Measurements from ENCODE around the gene FASTK. TPM values are rescaled to one million over a fixed set of nuclear protein-coding genes. Genes with fewer than 3 reads are reported as not detected.

Gene FASTK
- total and polyA plus RNA-seq, 10 donors = 72.9 to 183 (median 85.5) TPM

GRCh38 chr7:151128716-151129115, 48.1 kb upstream of the FASTK start:
- TF ChIP-seq, protein P1, sequence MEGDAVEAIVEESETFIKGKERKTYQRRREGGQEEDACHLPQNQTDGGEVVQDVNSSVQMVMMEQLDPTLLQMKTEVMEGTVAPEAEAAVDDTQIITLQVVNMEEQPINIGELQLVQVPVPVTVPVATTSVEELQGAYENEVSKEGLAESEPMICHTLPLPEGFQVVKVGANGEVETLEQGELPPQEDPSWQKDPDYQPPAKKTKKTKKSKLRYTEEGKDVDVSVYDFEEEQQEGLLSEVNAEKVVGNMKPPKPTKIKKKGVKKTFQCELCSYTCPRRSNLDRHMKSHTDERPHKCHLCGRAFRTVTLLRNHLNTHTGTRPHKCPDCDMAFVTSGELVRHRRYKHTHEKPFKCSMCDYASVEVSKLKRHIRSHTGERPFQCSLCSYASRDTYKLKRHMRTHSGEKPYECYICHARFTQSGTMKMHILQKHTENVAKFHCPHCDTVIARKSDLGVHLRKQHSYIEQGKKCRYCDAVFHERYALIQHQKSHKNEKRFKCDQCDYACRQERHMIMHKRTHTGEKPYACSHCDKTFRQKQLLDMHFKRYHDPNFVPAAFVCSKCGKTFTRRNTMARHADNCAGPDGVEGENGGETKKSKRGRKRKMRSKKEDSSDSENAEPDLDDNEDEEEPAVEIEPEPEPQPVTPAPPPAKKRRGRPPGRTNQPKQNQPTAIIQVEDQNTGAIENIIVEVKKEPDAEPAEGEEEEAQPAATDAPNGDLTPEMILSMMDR (IDR thresholded peaks at IDR 0.05 in 8 of 11, conservative IDR thresholded peaks at IDR 0.05 in 3 of 11) = no peak
- TF ChIP-seq POLR2AphosphoS5 (IDR thresholded peaks at IDR 0.05) (no peak), POLR2A (IDR thresholded peaks at IDR 0.05) (no peak)
- no peak overlapping the region for H3K27ac ChIP-seq
- no peak overlapping the region for H3K4me3 ChIP-seq
- no peaks in the 10 kb centered on the region for H3K27me3 ChIP-seq (replicated peaks in 1 of 7)
- WGBS, 5 donors = 90 to 96% (median 93%) methylated on average over 6 to 8 of the region's 8 CpGs
- peaks cover 0 to 10% (median 2%) of the 10 kb centered on the region in 6 donors for H3K4me1 ChIP-seq
- no peak for DNase-seq
- peaks cover 0 to 94% (median 44%) of the 10 kb centered on the region in 6 donors for H3K36me3 ChIP-seq
- no peaks in the 10 kb centered on the region for H3K9me3 ChIP-seq
- intact Hi-C loops (cut with DNase I; ENCODE audit: low total_unique reads) = loop anchor here (5.0 to 10.0 kb wide), 2 partner anchors 44 to 176 kb away; no protein-coding TSS in a partner anchor

GRCh38 chr7:151128144-151128543, 47.5 kb upstream of the FASTK start:
- Histone ChIP-seq H3K36me3 (peaks cover 0 to 94% (median 42%) of the 10 kb centered on the region in 6 donors), H3K27ac (no peak overlapping the region), H3K4me1 (peaks cover 0 to 10% (median 3%) of the 10 kb centered on the region in 6 donors), H3K9me3 (no peaks in the 10 kb centered on the region), H3K4me3 (no peak overlapping the region), H3K27me3 (replicated peaks in 1 of 7) (no peaks in the 10 kb centered on the region)
- 81 to 91% (median 83%) methylated on average over 14 of the region's 14 CpGs for WGBS, 5 donors
- intact Hi-C loops (cut with DNase I; ENCODE audit: low total_unique reads) = loop anchor here (5.0 to 10.0 kb wide), 2 partner anchors 44 to 177 kb away; no protein-coding TSS in a partner anchor
- DNase-seq = no peak
- TF ChIP-seq POLR2A (IDR thresholded peaks at IDR 0.05) = no peak
- no peak for TF ChIP-seq POLR2AphosphoS5 (IDR thresholded peaks at IDR 0.05)
- TF ChIP-seq, protein P1 (IDR thresholded peaks at IDR 0.05 in 8 of 11, conservative IDR thresholded peaks at IDR 0.05 in 3 of 11) = no peak

GRCh38 chr7:151126491-151127137, 46.0 kb upstream of the FASTK start:
- Histone ChIP-seq H3K27ac (no peak overlapping the region), H3K4me3 (no peak overlapping the region), H3K4me1 (peaks cover 0 to 10% (median 3%) of the 10 kb centered on the region in 6 donors), H3K36me3 (peaks cover 0 to 94% (median 38%) of the 10 kb centered on the region in 6 donors), H3K9me3 (no peaks in the 10 kb centered on the region), H3K27me3 (replicated peaks in 1 of 7) (no peaks in the 10 kb centered on the region)
- TF ChIP-seq, protein P1 (IDR thresholded peaks at IDR 0.05 in 8 of 11, conservative IDR thresholded peaks at IDR 0.05 in 3 of 11) = no peak
- no peak for TF ChIP-seq POLR2A (IDR thresholded peaks at IDR 0.05)
- TF ChIP-seq POLR2AphosphoS5 (IDR thresholded peaks at IDR 0.05) = no peak
- WGBS, 5 donors = 85 to 92% (median 89%) methylated on average over 16 to 19 of the region's 19 CpGs
- intact Hi-C loops (cut with DNase I; ENCODE audit: low total_unique reads) = loop anchor here (5.0 to 10.0 kb wide), 2 partner anchors 46 to 178 kb away; no protein-coding TSS in a partner anchor
- no peak for DNase-seq

DNA sequence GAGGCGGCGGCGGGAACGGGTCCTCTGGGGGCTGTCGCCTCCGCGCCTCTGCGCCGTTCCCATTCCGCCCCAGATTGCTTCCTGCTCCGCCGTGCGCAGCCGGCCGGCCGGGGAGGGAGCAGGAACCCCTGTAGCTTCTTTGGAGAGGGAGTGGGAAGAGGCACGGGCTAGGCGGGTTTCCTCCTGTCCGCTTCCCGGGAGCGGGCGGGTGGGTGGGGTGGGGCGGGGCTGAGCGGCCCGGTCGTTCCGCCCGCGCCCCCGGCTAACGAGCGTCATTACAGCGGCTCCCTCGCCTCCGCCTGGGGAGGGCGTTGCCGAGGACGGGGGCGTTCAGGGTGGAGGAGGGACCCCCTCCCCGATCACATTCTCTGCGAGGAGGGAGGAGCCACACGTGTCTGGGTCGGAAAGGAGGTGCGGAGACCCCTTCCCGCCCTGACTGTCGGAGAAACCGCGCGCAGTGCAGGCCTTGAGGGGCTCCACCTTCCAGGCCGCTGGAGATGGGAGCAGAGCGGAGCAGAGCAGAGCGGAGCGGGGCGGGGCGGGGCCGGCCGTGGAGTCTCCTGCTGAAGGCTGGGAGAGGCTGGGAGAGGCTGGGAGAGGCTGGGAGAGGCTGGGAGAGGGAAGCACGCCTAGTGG, 45.4 kb upstream of the FASTK start:
- Histone ChIP-seq H3K4me3 (peak overlapping the region in 5 of 8 donors; percentile 6 to 39 (median 22)), H3K36me3 (peaks cover 0 to 94% (median 39%) of the 10 kb centered on the region in 6 donors), H3K27ac (no peak overlapping the region), H3K4me1 (peaks cover 0 to 10% (median 3%) of the 10 kb centered on the region in 6 donors), H3K27me3 (replicated peaks in 1 of 7) (no peaks in the 10 kb centered on the region), H3K9me3 (no peaks in the 10 kb centered on the region)
- TF ChIP-seq POLR2AphosphoS5 (IDR thresholded peaks at IDR 0.05) (no peak), POLR2A (IDR thresholded peaks at IDR 0.05) (no peak)
- TF ChIP-seq, protein P1 (IDR thresholded peaks at IDR 0.05 in 8 of 11, conservative IDR thresholded peaks at IDR 0.05 in 3 of 11) = no peak
- intact Hi-C loops (cut with DNase I; ENCODE audit: low total_unique reads) = loop anchor here (5.0 to 10.0 kb wide), 2 partner anchors 46 to 179 kb away; no protein-coding TSS in a partner anchor
- 73 to 90% (median 79%) methylated on average over 28 to 58 of the region's 58 CpGs for WGBS, 5 donors
- DNase-seq = no peak
